K562 (cell line): ENCODE results near the gene ARHGAP33. TPM values are rescaled to one million over a fixed set of nuclear protein-coding genes. Genes with fewer than 3 reads are reported as not detected.
A peak's percentile ranks its signal among the peaks of the same experiment; 100 is the strongest.

Source experiments
- ATF1 ChIP-seq, 2 experiments: fragments of 450-650 bp in 1 of 2; IDR thresholded peaks; 2 replicates each; pipeline ENCODE4 v1.6.1; 2016; ENCODE audit warnings: missing compliant biosample characterization in 1 of 2, missing genetic modification characterization in 1 of 2
- BDP1 ChIP-seq: IDR thresholded peaks from 3 replicates; pipeline ENCODE4 v1.6.1; 2011; ENCODE audit not compliant: insufficient read length, insufficient read depth
- CBFA2T3 ChIP-seq: fragments of 450-650 bp; IDR thresholded peaks from 2 replicates; pipeline ENCODE4 v1.6.1; 2017
- FOXA3 ChIP-seq, 2 experiments: fragments of 450-650 bp in 1 of 2; sonication (generic) in 1 of 2; formaldehyde crosslinking; IDR thresholded peaks in 1 of 2; conservative IDR thresholded peaks in 1 of 2; 2 replicates each; pipeline versions ENCODE4 v1.4.0 to v1.8.0; 2020 to 2022; ENCODE audit warnings: mild to moderate bottlenecking in 2 of 2, missing genetic modification reagents in 1 of 2
- HDAC2 ChIP-seq: fragments of 450-650 bp; IDR thresholded peaks from 2 replicates; pipeline ENCODE4 v1.6.1; 2016; ENCODE audit warnings: mild to moderate bottlenecking
- HSF4 ChIP-seq: fragments of 250-450 bp; sonication (Bioruptor Pico); IDR thresholded peaks from 2 replicates; pipeline ENCODE4 v2.1.2; 2022; ENCODE audit warnings: mild to moderate bottlenecking, moderate library complexity, borderline replicate concordance
- KLF13 ChIP-seq: fragments of 450-650 bp; IDR thresholded peaks from 2 replicates; pipeline ENCODE4 v1.6.1; 2016; ENCODE audit warnings: missing genetic modification characterization, low read depth, mild to moderate bottlenecking, missing compliant biosample characterization, moderate library complexity, borderline replicate concordance
- MTA3 ChIP-seq: fragments of 450-650 bp; formaldehyde crosslinking; IDR thresholded peaks from 2 replicates; pipeline ENCODE4 v1.6.1; 2017; ENCODE audit warnings: mild to moderate bottlenecking, borderline replicate concordance
- NRF1 ChIP-seq, 2 experiments: fragments of 450-650 bp; IDR thresholded peaks in 1 of 2; conservative IDR thresholded peaks in 1 of 2; 2 replicates each; pipeline ENCODE4 v1.6.1; 2014; ENCODE audit warnings: mild to moderate bottlenecking in 2 of 2
- PBX2 ChIP-seq, 2 experiments: IDR thresholded peaks in 1 of 2; conservative IDR thresholded peaks in 1 of 2; 2 replicates each; pipeline ENCODE4 v1.6.1; 2016; ENCODE audit warnings: low read depth in 2 of 2, mild to moderate bottlenecking in 1 of 2, missing compliant biosample characterization in 1 of 2, missing genetic modification characterization in 1 of 2, moderate library complexity in 1 of 2
- POLR2B ChIP-seq: fragments of 450-650 bp; IDR thresholded peaks from 2 replicates; pipeline ENCODE4 v1.6.1; 2018; ENCODE audit warnings: low read depth; ENCODE audit not compliant: partially characterized antibody
- SMARCE1 ChIP-seq: fragments of 450-650 bp; IDR thresholded peaks from 2 replicates; pipeline ENCODE4 v1.7.1; 2016; ENCODE audit warnings: mild to moderate bottlenecking
- SRF ChIP-seq, 2 experiments: fragments of 250-450, 450-650 bp in 1 of 2; sonication (Bioruptor Pico) in 1 of 2; sonication (generic) in 1 of 2; formaldehyde crosslinking; IDR thresholded peaks; 2 replicates each; pipeline versions ENCODE4 v1.5.0 to v1.5.1; 2020 to 2022; ENCODE audit warnings: mild to moderate bottlenecking in 1 of 2, missing genetic modification reagents in 1 of 2
- UBTF ChIP-seq, 2 experiments: IDR thresholded peaks; 2 replicates each; pipeline ENCODE4 v1.6.1; 2012; ENCODE audit warnings: improper control_type of control experiment in 2 of 2, low read depth in 2 of 2, low read length in 2 of 2, borderline replicate concordance in 1 of 2
- ZBTB43 ChIP-seq: sonication (generic); formaldehyde crosslinking; IDR thresholded peaks from 2 replicates; pipeline ENCODE4 v1.8.0; 2023; ENCODE audit warnings: mild to moderate bottlenecking, missing genetic modification reagents
- ZFP36 ChIP-seq: fragments of 150-350 bp; IDR thresholded peaks from 2 replicates; pipeline ENCODE4 v1.6.1; 2018; ENCODE audit warnings: low read length, low read depth; ENCODE audit not compliant: partially characterized antibody
- ZFX ChIP-seq: sonication (generic); formaldehyde crosslinking; IDR thresholded peaks from 2 replicates; pipeline ENCODE4 v1.8.0; 2022; ENCODE audit warnings: mild to moderate bottlenecking, missing genetic modification reagents, moderate library complexity
- polyA plus RNA-seq, 8 experiments: library from polyadenylated mRNA; depleted of rRNA in 4 of 8; stranded (reverse) in 5 of 8; unstranded in 3 of 8; fragments of >200 nt; fragmentation: Nextera tagmentation in 2 of 8; fragmentation: Illumina TruSeq in 1 of 8; extraction: Ambion mirVana in 2 of 8; extraction: Trizol in 1 of 8; gene quantifications; 2 replicates each; pipeline versions ENCODE4 v1.2.1 to v1.2.3, GENCODE V29; 2011 to 2014; ENCODE audit warnings: inconsistent platforms in 1 of 8, missing spikeins in 1 of 8
- total RNA-seq, 7 experiments: library from RNA; depleted of rRNA in 6 of 7; stranded (reverse); fragments of >200 nt in 6 of 7; fragmentation: Illumina TruSeq in 2 of 7; extraction: Trizol in 2 of 7; gene quantifications; 2 replicates each; pipeline versions ENCODE4 v1.2.1 to v1.2.3, GENCODE V29; 2011 to 2021; ENCODE audit warnings: low replicate concordance in 1 of 7

ARHGAP33 gene
- total and polyA plus RNA-seq, 9 of the 15 experiments (the other 6 are each of a cell fraction or from before 2014, with no cell fraction given), result 0.06 to 26.6 (median 1.6) TPM; not detected in 1

GRCh38 chr19:35740423-35741202 is 34.8 kb upstream of the ARHGAP33 start (continued):
- TF ChIP-seq MTA3, result peak; percentile 93; the same call in 1 of the 2 replicates
- no peak for TF ChIP-seq BDP1
- TF ChIP-seq ZBTB43 (CRISPR knock-in tag), result peak; percentile 67; the same call in 1 of the 2 replicates
- TF ChIP-seq SRF (CRISPR knock-in tag; IDR thresholded peaks at IDR 0.05), result peak in 1 of 2 experiments; percentile 74; a peak in 1 of 4 replicates
- TF ChIP-seq HDAC2, result peak; percentile 70
- peak; percentile 71; the same call in 1 of the 2 replicates for TF ChIP-seq CBFA2T3
- 0 out of 2 replicates have a peak, but pooled peaks have one; percentile 33 for TF ChIP-seq SMARCE1
- TF ChIP-seq PBX2 (CRISPR knock-in tag; IDR thresholded peaks at IDR 0.05; ENCODE audit: low read depth), result no peak
- TF ChIP-seq PBX2 (tag; conservative IDR thresholded peaks at IDR 0.05; ENCODE audit: low read depth), result peak; percentile 57
- 0 out of 2 replicates have a peak, but pooled peaks have one; percentile 44 for TF ChIP-seq KLF13
- TF ChIP-seq UBTF (IDR thresholded peaks at IDR 0.05; ENCODE audit: borderline replicate concordance in 1 of 2, low read depth in 2 of 2, low read length in 2 of 2), result peak in 1 of 2 experiments; percentile 87; a peak in 2 of 4 replicates
- TF ChIP-seq ATF1 (CRISPR knock-in tag; IDR thresholded peaks at IDR 0.05), result 0 out of 2 replicates have a peak, but pooled peaks have one; percentile 12
- TF ChIP-seq ATF1 (tag; IDR thresholded peaks at IDR 0.05), result peak; percentile 80
- peak; percentile 95 for TF ChIP-seq NRF1 (conservative IDR thresholded peaks at IDR 0.05 in 1 of 2, IDR thresholded peaks at IDR 0.05 in 1 of 2)
- TF ChIP-seq FOXA3 (CRISPR knock-in tag; conservative IDR thresholded peaks at IDR 0.05 in 1 of 2, IDR thresholded peaks at IDR 0.05 in 1 of 2), result peak in 1 of 2 experiments; percentile 49; a peak in 1 of 4 replicates
- TF ChIP-seq ZFP36, result peak; percentile 84
- TF ChIP-seq ZFX (CRISPR knock-in tag), result peak; percentile 85
- no peak for TF ChIP-seq HSF4
- TF ChIP-seq POLR2B, result peak; percentile 67
